HG02973 (cell line): ENCODE measurements around the gene MRPL12.

Source experiments
- ATAC-seq: cut with Tn5 transposase; IDR thresholded peaks from one replicate; pipeline ENCODE4 v1.9.1; 2021; ENCODE audit warnings: moderate library complexity; ENCODE audit not compliant: unreplicated experiment

MRPL12 gene

DNA sequence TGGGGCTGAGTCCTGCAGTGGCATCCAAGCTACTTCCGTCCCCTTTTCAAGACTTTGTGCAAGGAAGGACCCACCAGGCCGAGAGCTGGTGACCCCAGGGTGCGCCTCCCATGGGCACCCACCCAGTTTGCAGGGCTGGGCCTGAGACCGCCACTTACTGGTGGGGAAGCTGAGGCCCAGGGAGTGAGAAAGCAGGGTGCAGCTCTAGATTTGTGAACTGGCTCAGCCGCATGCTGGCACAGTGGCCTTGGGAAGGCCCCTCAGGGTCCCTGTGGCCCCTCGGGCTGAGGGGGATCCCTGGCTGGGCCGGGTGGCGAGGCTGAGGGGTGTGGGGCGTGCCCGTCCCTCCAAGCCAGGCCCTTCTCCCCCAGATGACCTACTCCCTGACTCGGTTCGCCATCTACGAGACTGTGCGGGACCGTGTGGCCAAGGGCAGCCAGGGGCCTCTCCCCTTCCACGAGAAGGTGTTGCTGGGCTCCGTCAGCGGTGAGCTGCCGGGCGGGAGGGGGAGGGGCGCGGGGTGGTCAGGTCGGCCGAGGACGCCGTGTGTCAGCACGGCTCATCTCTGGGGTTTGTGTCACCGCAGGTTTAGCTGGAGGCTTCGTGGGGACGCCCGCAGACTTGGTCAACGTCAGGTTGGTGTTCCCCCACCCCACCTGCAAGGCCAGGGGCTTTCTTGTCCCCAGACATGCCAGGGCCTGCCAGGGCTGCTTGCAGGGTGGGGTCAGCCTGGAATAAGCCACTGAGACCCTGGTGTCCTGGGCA lies 12.1 kb downstream of the MRPL12 start:
- ATAC-seq, result no peak

- ATAC-seq, result no peak
Observed at GRCh38 chr17:81715872-81716673, 12.9 kb downstream of the MRPL12 start.

- ATAC-seq, result no peak
Observed at GRCh38 chr17:81716674-81716996, 13.5 kb downstream of the MRPL12 start.

DNA sequence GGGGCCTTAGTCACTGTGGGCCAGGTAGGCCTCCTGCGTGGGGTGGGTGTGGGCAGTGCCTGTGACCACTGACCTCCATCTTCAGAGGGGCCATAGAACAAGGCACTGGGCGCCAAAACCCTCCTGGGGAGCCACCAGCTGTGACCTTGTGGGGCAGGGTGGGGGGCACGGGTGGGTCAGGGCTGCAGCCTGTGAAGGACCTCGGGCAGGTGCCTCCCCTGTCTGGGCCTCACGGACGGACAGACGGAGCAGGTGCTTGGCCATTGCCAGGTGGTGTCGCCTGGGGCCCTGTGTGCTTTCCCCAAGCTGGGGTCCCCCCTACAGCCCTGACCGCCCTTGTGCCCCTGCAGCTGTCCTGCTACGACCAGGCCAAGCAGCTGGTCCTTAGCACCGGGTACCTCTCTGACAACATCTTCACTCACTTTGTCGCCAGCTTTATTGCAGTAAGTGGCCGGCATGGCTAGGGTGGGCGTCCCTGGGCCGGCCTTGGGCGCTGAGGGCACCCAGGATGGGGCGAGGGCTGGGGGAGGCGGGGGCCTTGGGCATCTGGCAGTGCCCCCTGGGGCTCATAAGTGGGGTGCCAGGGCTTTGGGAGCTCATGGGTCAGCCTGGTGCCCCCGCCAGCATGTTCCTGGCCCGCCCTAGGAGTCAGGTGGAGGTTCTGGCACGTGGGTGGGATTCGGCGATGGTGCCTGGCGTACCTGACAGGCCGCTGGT lies 14.0 kb downstream of the MRPL12 start:
- ATAC-seq, result no peak

- no peak for ATAC-seq
Observed at GRCh38 chr17:81717766-81718089, 14.6 kb downstream of the MRPL12 start.

GRCh38 chr17:81719410-81720266 lies 16.5 kb downstream of the MRPL12 start:
- ATAC-seq, result no peak

GRCh38 chr17:81720267-81721071 lies 17.3 kb downstream of the MRPL12 start:
- ATAC-seq, result no peak

GRCh38 chr17:81722184-81723120 lies 19.3 kb downstream of the MRPL12 start:
- no peak for ATAC-seq

DNA sequence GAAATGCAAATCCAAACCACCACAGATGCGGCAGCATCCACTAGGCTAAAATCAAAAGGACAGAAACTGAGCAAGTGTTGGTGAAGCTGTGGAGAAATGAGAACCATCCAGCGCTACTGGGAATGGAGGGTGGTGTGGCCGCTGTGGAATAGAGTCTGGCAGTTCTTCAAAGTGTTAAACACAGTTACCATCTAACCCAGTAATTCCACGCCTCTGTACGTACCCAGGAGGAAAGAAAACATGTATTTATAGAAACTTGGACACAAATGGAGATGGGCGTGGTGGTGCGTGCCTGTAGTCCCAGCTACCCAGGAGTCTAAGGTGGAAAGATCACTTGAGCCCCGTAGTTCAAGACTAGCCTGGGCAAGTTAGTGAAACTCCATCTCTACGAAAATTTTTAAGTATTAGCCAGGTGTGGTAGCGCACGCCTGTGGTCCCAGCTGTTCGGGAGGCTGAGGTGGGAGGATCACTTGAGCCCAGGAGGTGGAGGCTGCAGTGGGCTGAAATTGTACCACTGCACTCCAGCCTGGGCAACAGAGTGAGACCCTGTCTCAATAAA lies 20.6 kb downstream of the MRPL12 start:
- no peak for ATAC-seq

GRCh38 chr17:81725439-81725838 lies 22.3 kb downstream of the MRPL12 start:
- ATAC-seq, result no peak

GRCh38 chr17:81726004-81726403 lies 22.8 kb downstream of the MRPL12 start:
- ATAC-seq, result no peak

DNA sequence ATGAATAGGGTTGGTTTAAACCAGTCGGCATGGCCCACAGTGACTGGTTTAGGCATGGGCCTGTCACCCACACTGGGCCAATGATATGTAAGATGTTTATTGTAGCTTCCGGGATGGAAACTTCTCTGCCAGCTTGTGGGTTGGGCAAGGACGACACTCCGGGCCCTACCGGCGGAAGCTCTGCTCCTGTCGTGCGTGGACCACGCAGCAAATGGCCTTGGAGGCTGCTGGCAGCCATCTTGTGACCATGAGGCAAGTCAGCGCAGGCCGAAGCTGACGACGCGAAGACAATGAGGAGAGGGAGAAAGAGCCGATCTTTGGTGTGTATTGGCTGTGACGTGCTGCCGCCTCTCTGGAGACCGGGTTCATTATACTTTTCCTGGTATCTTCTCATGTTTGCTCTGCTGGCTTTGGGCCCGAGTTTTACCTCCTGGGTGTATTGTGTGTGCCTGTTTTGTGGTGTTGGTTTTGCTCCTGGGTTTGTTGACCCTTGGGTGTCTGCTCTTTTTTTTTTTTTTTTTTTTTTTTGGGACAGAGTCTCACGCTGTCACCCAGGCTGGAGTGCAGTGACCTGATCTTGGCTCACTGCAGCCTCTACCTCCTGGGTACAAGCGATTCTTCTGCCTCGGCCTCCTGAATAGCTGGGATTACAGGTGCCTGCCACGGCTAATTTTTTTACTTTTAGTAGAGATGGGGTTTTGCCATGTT lies 24.3 kb downstream of the MRPL12 start:
- ATAC-seq, result no peak

- ATAC-seq, result no peak
Observed at GRCh38 chr17:81733507-81734404, 30.6 kb downstream of the MRPL12 start.

DNA sequence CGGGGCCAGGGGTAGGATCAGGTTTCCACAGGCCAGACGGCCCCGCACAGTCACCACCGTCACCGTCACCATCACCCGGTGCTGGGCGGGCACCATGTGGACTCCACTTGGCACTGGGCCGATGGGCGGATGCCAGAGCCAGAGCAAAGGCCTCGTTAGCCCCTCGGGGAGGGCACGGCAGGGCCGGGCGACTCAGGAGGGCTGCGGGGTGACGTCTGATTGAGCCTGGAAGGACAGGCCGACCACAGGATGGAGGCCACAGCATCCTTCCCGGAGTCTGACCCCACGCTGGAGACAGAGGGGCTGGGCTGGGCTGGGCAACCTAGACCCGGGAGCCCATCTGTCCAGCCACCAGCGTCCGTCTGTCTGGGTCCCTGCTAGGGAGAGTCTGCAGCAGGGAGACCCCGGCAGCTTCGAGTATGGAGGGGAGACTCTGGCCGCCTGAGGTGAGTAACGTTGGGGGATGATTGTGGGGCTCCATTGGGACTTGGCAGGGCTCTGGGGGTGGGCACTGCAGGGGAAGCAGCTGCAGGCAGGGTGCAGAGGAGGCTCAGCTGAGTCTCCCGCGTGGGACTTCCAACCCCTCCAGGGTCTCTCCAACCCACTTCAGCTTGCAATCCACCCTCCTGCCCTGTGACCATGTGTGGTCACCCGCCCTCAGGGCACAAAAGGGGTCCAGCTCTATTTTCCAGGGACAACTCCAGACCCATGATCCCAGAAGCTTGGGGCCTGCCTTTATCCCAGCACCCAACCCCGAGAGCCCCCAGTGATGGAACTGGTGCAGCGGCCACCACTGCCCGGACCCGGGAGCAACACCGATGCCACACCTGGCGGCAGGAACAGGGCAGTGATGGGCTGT lies 31.5 kb downstream of the MRPL12 start:
- ATAC-seq, result no peak

DNA sequence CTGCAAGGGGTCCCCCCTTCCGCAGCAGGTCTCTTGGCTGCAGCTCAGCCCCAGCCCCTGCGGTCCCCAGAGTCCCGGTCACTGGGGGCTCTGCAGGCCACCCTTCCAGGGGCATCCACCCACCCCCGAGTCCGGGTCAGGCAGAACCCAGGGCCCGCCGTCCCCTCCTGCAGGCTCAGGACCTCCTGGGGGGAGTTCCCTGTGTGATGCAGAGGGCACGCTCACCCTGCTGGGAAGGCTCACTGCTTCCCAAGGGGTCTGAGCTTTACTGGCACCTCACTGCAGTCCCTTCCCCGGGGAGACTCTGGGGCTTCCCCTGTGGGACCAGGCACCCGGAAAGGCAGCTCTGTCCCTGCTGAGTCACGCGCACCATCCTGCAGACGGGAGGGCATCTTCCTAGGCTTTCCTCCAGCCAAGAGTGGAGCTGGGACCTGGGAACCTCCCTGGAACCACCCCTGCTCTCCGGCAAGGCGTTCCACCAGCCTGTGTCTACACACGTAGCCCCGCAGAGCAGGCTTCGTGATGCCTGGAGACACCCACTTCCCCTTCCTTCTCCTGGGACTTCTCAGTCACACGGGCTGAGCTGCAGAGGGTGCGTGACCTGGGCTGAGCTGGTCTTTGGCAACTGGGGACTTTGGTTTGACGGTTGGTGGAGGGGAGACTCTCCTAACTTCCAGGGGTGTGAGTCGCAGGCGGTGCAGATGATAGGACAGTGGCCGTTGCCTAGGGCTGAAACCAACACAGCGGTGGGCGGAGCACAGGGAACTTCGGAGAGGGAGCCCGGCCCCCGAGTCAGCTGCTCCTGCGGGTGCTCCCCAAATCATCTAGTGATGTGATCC lies 32.3 kb downstream of the MRPL12 start:
- ATAC-seq, result no peak
